ENCODE results near the gene TIGD4.
A peak's percentile ranks its signal among the peaks of the same experiment; 100 is the strongest.

TIGD4 gene

DNA sequence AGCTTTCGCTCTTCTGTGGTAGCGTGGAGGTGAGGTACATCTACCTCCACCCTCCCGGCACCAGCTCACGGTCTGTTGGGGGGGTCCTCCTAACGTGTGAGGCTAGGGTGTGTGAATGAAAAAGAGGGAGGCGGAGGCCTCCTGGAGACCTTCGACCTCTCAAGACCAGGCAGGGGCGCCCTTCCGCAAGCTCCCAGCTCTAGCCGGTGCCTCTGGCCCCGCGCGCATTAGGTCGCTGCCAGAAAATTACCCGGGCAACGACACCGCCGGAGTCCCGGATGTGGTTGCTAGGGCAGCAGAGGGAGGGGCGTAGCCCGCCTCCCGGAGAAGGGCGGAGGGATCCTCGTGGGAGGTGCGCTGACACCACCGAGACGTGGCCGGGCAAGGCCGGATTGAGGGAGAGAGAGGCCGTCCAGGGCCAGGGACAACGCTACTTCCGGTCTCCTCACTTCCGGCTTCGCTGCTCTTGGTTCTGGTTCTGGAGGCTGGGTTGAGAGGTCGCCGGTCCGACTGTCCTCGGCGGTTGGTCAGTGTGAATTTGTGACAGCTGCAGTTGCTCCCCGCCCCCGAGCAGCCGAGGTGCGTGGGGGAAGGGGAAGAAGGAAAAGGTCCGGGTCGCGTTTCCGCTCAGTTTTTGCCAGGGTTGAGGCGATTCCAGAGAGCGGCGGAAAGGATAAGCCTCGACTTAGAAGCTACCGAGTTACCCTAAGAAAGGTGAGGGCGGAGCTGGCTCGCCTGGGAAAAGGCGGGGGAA lies at the start of gene TIGD4, which contains the start of gene ARFIP1:
TSS of gene TIGD4 (minus strand) at position 218 of the 754 bp plus-strand sequence. CDS start 8,726 bp downstream, outside the sequence.
TSS of gene ARFIP1 (plus strand) at position 442 of the 754 bp plus-strand sequence. CDS start 49,680 bp downstream, outside the sequence.
- peak; percentile 92 for DNase-seq

DNA sequence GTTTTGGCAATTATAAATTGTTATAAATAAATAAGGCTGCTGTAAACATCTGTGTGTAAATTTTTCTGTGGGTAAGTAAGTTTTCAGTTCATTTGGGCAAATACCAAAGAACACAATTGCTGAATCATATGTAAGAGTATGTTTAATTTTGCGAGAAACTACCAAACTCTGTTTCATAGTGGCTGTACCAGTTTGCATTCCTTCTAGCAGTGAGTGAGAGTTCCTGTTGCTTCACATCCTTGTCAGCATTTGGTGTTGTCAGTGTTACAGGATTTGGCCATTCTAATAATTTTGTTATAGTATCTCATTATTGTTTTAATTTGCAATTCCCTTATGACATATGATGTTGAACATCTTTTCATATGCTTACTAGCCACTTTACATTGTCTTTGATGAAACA lies 48.6 kb upstream of the TIGD4 start:
- DNase-seq = no peak

DNA sequence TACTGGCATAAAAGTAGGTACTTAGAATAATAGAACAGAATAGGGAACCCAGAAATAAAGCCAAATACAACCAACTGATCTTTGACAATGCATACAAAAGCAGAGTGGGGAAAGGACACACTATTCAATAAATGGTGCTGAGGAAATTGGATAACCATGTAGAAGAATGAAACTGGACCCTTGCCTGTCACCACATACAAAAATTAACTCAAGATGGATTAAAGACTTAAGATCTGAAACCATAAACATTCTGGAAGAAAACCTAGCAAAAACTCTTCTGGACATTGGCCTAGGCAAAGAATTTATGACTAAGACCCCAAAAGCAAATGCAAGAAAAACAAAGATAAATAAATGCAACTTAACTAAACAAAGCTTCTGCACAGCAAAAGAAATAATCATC lies 45.8 kb upstream of the TIGD4 start:
- no peak for DNase-seq

DNA sequence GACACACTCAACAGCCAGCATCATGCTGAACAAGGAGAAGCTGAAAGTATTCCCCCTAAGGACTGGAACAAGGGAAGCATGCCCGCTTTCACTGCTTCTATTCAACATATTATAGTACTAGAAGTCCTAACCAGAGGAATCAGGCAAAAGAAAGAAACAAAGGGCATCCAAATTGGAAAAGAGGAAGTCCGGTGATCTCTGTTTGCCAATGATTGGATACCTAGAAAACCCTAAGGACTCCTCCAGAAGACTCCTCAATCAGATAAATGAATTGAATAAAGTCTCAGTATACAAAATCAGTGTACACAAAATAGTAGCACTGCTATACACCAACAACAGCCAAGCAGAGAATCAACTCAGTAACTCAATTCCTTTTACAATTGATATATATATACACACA lies 45.0 kb upstream of the TIGD4 start:
- no peak for DNase-seq

DNA sequence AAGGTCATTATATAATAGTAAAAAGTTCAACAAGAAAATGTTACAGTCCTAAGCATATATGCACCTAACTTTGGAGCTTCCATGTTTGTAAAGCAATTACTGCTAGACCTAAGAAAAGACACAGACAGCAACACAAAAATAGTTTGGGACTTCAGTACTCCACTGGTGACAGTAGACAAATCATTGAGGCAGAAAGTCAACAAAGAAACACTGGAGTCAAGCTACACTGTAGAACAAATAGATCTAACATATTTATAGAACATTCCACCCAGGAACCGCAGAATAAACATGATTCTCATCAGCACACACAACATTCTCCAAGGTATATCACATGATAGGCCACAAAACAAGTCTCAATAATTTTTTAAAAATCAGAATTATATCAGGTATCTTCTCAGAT lies 42.8 kb upstream of the TIGD4 start:
- no peak for DNase-seq

DNA sequence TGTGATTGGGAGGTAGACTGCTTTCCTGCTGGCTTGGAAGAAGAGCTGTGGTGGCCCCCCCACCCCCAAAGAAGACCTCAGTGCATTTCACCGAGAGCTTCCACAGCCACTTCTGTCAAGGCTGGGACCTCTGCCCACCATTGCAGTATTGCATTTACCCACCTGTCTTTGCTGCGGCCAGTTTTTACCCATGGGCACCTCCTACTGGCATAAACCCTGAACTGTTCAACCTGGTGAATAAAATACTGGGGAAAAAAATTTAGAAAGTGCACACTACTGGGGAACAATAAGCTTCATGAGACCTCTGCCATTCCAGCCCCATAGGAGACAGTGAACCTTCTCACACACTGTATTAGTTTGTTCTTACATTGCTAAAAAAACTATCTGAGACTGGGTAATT lies 40.5 kb upstream of the TIGD4 start:
- no peak for DNase-seq

DNA sequence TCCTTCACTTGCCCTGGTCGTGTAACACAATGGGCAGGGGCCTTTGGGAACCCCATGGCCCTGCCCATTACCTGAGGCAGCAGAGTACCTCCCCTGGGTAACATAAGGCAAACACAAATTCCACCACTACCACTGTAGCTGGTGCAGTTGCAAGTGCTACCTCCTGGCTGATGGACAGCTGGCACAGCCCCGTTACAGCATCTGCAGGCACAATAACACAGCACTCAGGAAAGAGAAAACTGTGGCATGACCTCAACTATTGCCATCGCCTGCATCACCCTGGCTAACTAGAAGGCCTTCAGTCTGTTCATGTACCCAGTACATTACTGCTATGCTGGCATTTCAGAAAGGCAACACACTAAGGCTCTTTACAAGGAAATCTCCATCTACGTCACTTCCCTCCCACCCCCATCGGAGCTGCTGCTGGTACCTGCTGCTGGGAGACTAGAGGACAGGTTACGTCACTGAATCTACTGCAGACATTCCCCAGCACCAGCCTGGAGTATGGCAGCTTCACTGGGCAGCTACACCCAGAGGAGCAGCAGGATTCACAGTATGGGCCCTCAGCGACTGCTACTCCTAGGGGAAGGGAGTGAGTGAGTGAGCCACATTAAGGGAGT lies 39.6 kb upstream of the TIGD4 start:
- no peak for DNase-seq

DNA sequence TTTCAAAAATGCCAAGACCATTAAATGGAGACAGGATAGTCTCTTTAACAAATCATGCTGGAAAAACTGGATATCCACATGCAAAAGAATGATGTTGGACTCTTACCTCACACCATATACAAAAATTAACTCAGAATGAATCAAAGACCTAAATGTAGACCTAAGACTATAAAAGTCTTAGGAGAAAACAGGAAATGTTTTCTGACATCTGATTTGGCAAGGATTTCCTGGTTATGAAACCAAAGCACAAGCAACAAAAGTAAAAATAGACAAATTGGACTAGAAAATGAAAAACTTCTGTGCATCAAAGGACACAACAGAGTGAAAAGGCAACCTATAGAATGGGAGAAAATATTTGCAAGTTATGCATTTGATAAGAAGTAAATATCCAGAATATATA lies 37.8 kb upstream of the TIGD4 start:
- DNase-seq = no peak

DNA sequence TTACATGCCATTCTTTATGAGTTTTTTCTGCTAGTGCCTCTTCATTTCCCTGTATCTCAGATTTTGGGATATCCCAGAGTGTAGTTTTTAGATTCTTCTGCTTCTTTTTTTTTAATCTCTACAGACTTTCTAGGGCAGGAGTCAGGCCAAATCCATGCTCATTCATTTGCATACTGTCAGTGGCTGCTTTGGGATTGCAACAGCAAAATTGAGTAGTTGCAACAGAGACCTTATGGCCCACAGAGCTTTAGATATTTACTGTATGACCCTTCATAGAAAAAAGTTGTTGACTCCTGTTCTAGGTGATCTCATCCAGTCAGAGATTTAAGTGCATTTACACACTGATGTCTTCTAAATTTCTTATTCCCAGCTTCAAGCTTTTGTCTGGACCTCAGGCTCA lies 35.5 kb upstream of the TIGD4 start:
- DNase-seq = no peak

DNA sequence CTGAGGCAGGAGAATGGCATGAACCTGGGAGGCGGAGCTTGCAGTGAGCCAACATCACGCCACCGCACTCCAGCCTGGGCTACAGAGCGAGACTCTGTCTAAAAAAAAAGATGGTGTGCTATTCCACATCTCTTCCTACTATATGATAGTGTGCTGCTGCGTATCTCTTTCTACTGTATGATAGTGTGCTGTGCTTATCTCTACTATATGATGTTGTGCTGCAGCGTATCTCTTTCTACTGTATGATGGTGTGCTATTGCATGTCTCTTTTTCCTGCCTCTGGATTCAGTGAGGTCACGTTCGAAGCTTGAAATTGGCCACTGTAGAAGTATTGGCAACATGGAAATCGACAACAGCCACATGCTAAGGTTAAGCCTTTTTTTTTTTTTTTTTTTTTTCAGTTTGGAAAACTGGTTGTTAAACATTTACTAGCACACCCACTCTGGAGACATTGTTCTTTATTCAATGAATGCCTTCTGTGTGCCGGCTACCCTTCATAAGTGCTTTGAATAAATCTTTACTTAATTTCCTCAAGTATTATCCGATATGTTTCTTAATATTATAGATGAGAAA lies 31.3 kb upstream of the TIGD4 start:
- DNase-seq = no peak

DNA sequence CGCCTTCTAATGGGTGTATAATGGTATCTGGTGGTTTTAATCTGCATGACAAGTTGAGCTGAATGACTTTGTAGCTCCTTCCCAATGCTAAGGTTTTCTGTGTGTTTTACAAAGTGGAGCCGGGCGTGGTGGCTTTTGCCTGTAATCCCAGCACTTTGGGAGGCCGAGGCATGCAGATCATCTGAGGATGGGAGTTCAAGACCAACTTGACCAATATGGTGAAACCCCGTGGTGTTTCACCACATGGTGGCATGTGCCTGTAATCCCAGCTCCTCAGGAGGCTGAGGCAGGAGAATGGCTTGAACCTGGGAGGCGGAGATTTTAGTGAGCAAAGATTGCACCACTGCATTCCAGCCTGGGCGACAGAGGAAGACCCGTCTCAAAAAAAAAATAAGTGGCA lies 29.1 kb upstream of the TIGD4 start:
- no peak for DNase-seq

DNA sequence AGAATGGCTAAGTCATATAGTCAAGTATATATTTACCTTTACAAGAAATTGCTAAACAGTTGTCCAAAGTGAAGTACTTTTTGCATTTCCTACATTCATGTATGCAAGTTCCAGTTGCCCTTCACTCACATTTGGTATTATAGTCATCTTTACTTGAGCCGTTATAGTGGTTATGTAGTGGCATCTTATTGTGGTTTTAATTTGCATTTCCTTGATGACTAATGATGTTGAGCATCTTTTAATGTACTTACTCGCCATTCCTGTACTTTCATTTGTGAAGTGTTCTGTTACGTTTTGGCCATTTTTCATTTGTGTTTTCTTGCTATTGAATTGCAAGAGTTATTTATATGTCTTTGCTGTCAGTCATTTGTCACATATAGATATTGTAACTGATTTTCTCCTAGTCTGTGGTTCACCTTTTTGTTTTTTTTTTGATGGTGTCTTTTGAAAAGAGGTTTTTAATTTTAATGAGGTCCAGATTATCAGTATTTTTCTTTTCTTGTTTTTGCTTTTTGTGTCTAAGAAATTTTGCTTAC lies 27.8 kb upstream of the TIGD4 start:
- no peak for DNase-seq

DNA sequence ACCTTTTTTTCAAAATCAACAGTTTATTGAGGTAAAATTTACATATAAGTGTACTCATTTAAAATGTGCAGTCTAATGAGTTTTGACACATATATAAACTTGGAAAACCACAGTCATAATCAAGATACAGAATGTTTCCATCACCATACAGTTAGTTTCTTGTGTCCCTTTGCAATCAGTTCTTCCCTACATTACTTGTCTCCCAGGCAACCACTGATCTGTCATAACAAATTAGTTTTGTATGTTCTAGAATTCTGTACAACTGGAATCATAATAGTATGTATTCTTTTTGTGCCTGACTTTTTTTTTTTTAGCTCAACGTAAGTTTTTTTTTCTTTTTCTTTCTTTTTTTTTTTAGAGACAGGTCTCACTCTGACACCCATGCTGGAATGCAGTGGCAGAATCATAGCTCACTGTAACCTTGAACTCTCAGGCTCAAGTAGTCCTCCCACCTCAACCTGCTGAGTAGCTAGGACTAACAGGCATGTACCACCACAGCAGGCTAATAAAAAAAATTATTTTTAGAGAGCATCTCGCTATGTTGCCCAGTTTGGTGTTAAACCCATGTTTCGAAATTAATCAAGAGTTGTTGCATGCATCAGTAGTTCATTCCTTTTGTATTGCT lies 27.1 kb upstream of the TIGD4 start:
- no peak for DNase-seq

DNA sequence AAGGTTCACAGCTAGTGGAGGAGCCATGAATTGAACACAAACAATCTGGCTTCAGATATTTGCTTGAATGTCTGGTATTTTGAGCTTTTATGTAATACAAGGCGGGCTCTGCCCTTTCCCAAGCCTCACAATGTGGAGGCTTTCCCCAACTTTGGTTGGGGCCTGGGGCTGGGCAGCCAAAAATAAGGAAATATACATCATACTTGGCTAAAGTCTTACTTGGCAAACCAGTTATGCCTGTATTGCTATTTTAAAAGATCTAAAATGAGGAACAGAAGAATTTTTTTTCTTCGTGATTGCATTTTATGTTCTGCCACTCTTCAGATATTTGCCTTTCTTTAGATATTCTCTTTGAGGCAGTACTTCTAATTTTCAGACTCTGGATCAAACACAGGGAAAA lies 26.3 kb upstream of the TIGD4 start:
- DNase-seq = no peak

DNA sequence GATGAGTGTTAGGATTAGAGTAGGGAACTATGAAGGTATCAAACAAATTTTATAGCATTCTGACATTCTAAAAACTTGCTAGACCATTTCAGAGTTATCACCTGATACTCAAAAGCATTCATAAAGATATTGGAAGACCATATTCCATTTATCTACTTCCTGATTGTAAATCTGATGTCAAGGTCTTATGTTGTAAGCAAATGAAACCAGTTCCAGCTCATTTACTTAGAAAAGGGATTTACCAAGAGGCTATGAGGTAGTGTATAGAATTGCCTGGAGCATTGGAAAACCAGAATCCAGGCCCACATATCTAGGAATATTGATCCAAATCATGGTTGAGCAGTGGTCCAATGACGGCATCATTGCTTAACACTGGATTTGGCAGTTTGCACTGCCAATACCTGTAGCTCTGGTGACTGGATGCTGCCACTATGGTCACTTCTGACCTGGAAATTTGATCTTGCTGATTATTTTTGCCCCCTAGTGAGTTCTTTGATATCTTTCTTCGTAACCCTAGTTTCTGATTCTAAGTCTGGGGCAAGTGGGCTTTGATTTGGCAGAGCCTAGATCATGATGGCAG lies 25.6 kb upstream of the TIGD4 start:
- DNase-seq = no peak

DNA sequence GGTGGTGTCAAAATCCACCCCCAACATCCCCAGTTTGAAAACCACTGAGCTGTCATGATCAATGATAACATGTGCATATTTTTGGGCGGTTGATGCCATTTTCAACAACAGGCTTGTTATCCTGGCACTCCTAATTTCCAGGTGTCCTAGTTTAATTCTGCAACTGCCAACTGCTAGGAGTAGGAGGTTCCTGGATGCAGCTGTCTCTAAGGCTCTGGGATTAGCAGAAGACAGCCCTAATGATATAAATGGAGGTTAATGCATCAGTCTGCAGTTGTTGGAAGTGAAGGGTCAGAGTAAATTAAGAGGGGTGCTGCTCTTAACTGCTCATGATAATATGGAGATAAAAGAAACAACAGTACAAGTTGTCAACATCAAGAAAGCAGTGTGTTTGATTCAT lies 24.0 kb upstream of the TIGD4 start:
- DNase-seq = no peak

DNA sequence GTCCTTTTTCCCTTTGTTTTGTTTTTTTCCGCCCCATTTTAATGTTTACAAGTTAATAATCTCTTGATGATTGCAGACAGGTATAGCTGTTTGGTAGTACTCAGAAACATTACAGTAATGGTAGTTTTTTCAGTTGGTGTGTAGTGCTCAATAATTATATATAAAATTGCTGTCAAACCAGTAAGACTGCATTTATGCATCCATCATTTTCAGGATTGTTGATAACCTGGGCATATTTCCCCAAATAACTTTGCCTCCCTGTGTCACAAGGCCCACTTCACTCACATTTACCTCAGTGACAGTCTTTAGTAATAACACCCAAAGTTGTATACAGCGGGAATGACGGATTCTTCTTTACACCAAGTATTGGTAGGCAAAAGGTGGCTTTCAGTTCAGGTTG lies 16.4 kb upstream of the TIGD4 start:
- no peak for DNase-seq

DNA sequence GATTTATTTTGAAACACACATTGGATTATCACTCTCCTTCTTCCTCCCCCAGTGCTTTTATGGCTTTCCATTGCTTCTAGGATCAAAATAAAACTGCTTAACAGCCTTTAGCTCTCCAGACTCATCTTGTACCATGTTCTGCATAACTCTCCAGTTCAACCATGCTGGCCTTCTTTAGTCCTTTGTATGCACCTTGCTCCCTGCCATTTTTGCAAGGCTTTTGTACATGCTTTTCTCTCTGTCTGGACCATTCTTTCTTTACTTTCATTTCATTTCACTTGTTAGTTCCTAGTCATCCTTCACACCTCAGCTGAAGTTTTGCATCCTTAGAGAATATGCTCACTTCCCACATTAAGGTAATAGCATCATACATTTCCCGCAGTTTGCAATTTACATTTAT lies 7.1 kb upstream of the TIGD4 start:
- no peak for DNase-seq

DNA sequence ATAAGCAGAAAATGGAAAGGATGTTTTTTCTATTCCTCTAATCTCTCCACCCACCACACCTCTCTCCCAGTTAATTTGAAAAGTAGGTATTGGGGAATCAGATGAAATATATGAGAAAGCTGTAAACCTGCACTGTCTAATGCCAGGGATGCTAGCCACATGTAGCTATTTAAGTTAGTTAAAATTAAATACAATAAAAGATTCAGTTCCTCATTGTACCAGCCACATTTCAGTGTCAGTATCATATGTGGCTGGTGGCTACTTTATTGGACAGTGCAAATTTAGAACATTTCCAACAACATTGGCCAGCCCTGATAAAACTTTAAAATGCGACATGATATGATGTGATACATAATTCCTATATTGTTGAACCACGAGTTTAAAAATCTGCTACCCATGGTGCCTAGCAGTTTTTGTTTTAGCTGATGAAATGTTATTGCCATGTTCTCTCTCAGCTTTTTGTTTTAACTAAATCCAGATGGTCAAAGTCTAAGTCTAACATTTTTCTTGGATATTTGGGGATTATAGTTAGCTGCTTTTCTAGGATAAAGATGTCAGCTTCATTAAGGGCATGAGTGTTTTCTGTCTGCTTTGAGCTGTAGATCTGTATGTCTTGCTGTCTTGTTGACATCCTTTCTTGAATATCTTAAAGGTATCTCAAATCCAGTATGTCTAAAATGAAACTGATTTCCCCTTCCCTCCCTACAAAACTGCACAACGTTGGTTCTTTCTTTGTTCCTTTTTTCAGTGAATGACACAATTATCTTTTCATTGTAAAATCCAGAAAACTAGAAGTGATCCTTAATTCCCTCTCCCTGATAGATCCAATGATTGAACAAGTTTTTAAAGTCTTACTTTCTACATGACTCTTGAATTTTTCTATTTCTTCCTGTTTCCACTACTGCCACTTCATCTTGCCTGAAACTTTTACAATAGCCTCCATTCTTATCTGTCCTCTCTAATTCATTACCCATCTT lies 6.4 kb upstream of the TIGD4 start:
- no peak for DNase-seq

DNA sequence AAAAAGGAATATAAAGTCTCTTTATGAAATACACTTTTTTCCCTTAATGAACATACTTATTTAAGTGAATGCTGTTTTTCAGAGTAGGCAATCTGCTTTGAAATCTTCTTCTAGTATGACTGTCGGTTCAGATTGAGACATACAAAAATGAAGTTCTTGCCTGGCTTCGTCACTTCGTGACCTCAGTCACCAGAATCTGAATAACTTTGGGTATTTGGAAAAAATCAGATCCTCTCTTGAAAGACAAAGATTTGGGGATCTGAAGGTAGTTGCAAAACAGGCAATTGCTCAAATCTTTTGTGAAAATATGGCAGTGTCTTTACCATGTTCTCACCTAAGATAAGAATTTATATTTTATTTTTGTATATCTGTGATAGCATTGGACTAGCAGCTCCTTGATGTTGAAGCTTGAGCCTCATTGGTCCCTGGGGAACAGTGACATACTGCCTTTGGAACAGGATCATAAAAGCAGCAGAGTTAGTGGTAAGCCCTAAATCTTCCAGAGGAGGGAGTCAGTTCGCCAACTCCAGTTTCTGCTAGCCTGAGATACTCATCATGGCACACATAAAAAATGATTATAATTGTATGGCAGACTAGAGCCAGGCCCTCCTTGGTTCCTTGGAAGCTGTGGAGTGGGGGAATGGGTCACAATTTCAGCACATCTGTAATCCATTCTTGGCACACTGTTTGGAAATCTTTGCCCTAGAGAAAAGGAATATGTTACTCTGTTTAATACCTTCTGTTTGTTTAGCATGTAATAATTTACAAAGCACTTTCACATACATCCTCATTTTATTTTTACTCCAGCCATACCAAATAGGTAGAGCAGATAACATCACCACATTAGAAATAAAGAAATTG lies 5.2 kb upstream of the TIGD4 start:
- DNase-seq = no peak

DNA sequence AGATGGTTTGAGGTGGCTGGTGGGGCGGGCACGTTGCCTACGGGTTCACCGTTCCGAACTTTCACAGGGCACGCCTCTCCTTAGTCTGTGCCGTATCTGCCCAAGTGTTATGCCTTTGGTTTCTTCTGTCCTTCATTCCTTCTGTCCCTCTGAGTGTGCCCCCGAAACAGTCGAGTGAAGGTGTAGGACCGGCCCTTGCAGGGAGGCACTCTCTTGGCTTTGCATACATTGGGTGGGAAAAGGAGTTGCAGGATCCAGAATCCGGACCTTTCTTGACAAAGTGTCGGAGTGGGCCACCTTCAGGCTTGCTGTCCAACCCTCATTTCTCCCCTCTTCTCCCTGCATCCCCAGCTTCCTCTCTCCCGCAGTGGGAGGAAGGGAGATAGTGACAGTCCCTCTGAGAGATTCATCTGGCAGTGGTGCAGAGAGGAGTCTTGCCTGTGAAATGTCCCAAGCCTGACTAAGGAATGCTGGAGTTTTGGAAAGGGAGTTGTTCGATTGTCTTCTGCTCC lies 793 bp upstream of the TIGD4 start:
- no peak for DNase-seq

Data from stimulated activated naive CD4-positive, alpha-beta T cell treated with Interleukin-2 at 50 U/mL for 16 hours (primary cell).